Kidney (tissue), 14 donors: ENCODE data around the gene RBM42. TPM values are rescaled to one million over a fixed set of nuclear protein-coding genes. Genes with fewer than 3 reads are reported as not detected.

ENCODE experiments used
- DNase-seq, 5 donors: peaks; one replicate each; pipeline ENCODE4 v3.0.0-alpha.2; 2013 to 2020
- FAIRE-seq: peaks from 2 replicates; lab custom pipeline; 2012; peaks lifted over from hg19 to GRCh38; lab: Jason Lieb, UNC
- H3K27ac ChIP-seq, 2 donors: one replicate each; pipeline ENCODE4 v1.7.0; 2013; ENCODE audit warnings: low read depth in 2 of 2, low read length in 2 of 2, inconsistent platforms in 1 of 2
- H3K27me3 ChIP-seq: one replicate; pipeline ENCODE4 v1.7.1; 2013; ENCODE audit warnings: low read length, inconsistent platforms; ENCODE audit not compliant: control insufficient read depth, insufficient read depth
- H3K36me3 ChIP-seq, 3 donors: one replicate each; pipeline versions ENCODE4 v1.7.0 to v1.7.1; 2013; ENCODE audit warnings: low read length in 3 of 3, control low read depth in 1 of 3, inconsistent platforms in 1 of 3; ENCODE audit not compliant: insufficient read depth in 3 of 3, control insufficient read depth in 2 of 3
- H3K4me1 ChIP-seq, 3 donors: one replicate each; pipeline versions ENCODE4 v1.7.0 to v1.7.1; 2013; ENCODE audit warnings: low read length in 3 of 3, inconsistent platforms in 1 of 3, low read depth in 1 of 3; ENCODE audit not compliant: control insufficient read depth in 2 of 3, insufficient read depth in 2 of 3
- H3K4me3 ChIP-seq, 3 donors: one replicate each; pipeline versions ENCODE4 v1.7.0 to v1.8.1; 2013; ENCODE audit warnings: low read length in 3 of 3, control low read depth in 1 of 3, inconsistent platforms in 1 of 3
- H3K9ac ChIP-seq, 3 donors: one replicate each; pipeline versions ENCODE4 v1.7.0 to v1.7.1; 2013; ENCODE audit warnings: low read length in 3 of 3, control low read depth in 1 of 3, inconsistent platforms in 1 of 3
- H3K9me3 ChIP-seq, 3 donors: one replicate each; pipeline versions ENCODE4 v1.7.0 to v1.7.1; 2013; ENCODE audit warnings: low read length in 3 of 3, control low read depth in 1 of 3, inconsistent platforms in 1 of 3; ENCODE audit not compliant: control insufficient read depth in 2 of 3, insufficient read depth in 1 of 3
- intact Hi-C: fragments of 100-400 bp; cut with DNase I; formaldehyde crosslinking; loops from one replicate; pipeline ENCODE4 v1.11.1; 2022
- polyA plus RNA-seq: library from polyadenylated mRNA; stranded (reverse); fragments of 350-450 nt; fragmentation: Illumina TruSeq; extraction: RNeasy Lipid Tissue Mini Kit (QIAGEN cat#74804); gene quantifications from one replicate; pipeline ENCODE4 v1.2.3, GENCODE V29; 2014; ENCODE audit warnings: low read depth, low replicate concordance; ENCODE audit not compliant: insufficient read depth
- total RNA-seq: library from RNA; stranded (reverse); fragmentation: NEBNext Ultra II Directional; extraction: Animal tissue kit (Norgen Biotek cat#: 25700); gene quantifications from one replicate; pipeline ENCODE4 v1.2.1, GENCODE V29; 2021
- TF ChIP-seq, protein P1 (sequence below): IDR thresholded peaks from 3 replicates; pipeline ENCODE4 v1.5.1; 2012; ENCODE audit warnings: mild to moderate bottlenecking, moderate library complexity, borderline replicate concordance; ENCODE audit not compliant: insufficient read depth; ENCODE audit errors: extremely low read depth
- donor health status: control.
- donor health status: control.
- donor health status: control.
- donor health status: control.
- donor health status: control.
- donor health status: DM: yes; HTN: yes; CAD: no.
- donor health status: Normal renal cell carcinoma (clear cell type).

RBM42 gene
- total and polyA plus RNA-seq, 2 donors from 2014 or later: 77.6 to 78.1 TPM

DNA sequence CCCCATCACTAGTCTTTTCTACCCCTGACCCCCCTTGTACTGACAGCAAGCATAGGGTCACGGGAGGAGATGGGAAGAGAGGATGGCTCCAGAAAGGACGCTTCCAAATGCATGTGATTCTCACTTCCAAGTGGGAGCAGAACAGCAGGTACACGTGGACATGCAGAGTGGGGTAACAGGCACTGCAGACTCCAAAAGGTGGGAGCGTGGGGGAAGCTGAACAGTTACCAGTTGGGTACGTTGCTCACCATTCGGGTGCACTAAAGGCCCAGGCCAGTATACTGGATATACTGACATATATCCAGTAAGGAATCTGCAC, 10.4 kb downstream of the RBM42 start:
- H3K9me3 ChIP-seq: no peaks in the 10 kb centered on the region
- peaks cover 0 to 16% (median 12%) of the 10 kb centered on the region in 3 donors for H3K36me3 ChIP-seq
- no peak overlapping the region for H3K9ac ChIP-seq
- H3K27ac ChIP-seq: no peak overlapping the region
- TF ChIP-seq, protein P1, sequence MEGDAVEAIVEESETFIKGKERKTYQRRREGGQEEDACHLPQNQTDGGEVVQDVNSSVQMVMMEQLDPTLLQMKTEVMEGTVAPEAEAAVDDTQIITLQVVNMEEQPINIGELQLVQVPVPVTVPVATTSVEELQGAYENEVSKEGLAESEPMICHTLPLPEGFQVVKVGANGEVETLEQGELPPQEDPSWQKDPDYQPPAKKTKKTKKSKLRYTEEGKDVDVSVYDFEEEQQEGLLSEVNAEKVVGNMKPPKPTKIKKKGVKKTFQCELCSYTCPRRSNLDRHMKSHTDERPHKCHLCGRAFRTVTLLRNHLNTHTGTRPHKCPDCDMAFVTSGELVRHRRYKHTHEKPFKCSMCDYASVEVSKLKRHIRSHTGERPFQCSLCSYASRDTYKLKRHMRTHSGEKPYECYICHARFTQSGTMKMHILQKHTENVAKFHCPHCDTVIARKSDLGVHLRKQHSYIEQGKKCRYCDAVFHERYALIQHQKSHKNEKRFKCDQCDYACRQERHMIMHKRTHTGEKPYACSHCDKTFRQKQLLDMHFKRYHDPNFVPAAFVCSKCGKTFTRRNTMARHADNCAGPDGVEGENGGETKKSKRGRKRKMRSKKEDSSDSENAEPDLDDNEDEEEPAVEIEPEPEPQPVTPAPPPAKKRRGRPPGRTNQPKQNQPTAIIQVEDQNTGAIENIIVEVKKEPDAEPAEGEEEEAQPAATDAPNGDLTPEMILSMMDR: no peak
- FAIRE-seq (no peak), DNase-seq (peak in 1 of 5 donors; percentile 32)
- no peaks in the 10 kb centered on the region for H3K27me3 ChIP-seq
- no peak overlapping the region for H3K4me3 ChIP-seq
- intact Hi-C loops: no loop called here
- H3K4me1 ChIP-seq: peaks cover 0 to 5% (median 0%) of the 10 kb centered on the region in 3 donors

DNA sequence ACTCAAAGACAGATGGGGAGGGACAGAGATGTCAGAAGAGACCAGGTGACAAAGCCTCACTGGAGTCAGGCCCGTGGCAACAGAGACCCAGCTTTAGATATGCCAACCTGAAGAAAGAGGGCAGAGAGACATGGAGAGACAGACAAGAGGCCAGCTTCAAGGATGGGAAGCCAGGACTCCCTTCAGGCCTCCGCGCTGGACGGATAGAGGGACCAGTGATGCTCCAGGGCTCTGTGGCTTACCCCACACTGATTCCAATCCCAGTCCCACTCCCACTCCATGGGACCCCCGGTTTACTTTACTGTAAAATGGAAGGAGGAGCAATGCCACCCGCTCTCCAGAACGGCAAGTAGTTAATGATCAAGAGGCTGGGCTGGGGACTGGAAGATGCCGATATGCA, 11.0 kb downstream of the RBM42 start:
- TF ChIP-seq, protein P1: no peak
- DNase-seq: no peak
- H3K27ac ChIP-seq: no peak overlapping the region
- no peak for FAIRE-seq
- no peaks in the 10 kb centered on the region for H3K9me3 ChIP-seq
- no peak overlapping the region for H3K4me3 ChIP-seq
- intact Hi-C loops: no loop called here
- peaks cover 0 to 5% (median 0%) of the 10 kb centered on the region in 3 donors for H3K4me1 ChIP-seq
- H3K9ac ChIP-seq: no peak overlapping the region
- no peaks in the 10 kb centered on the region for H3K27me3 ChIP-seq
- peaks cover 0 to 15% (median 10%) of the 10 kb centered on the region in 3 donors for H3K36me3 ChIP-seq

DNA sequence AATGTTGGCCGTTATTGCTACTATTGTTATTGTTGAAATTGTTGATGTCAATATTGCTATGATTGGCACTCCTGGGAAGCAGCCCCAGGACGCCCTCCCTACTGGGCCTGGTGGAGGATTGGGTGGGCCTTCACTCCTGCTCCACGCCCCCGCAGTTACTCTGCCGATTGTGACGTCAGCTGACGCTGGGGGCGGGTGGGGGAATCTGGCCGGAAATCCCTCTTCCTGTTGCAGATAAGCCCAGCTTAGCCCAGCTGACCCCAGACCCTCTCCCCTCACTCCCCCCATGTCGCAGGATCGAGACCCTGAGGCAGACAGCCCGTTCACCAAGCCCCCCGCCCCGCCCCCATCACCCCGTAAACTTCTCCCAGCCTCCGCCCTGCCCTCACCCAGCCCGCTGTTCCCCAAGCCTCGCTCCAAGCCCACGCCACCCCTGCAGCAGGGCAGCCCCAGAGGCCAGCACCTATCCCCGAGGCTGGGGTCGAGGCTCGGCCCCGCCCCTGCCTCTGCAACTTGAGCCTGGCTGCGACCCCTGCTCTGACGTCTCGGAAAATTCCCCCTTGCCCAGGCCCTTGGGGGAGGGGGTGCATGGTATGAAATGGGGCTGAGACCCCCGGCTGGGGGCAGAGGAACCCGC, 12.8 kb downstream of the RBM42 start, which contains the start of gene ETV2:
Gene ETV2 (plus strand): TSS at position 231 of the 637 bp plus-strand sequence. CDS start 716 bp downstream, outside the sequence.
- no peak for FAIRE-seq
- intact Hi-C loops: no loop called here
- H3K27ac ChIP-seq: no peak within 1 kb of the TSS

More for the DNA sequence above, 12.8 kb downstream of the RBM42 start, which contains the start of gene ETV2:
- Histone ChIP-seq H3K4me1 (peaks cover 0 to 8% (median 0%) of the 10 kb centered on the region in 3 donors), H3K36me3 (peaks cover 0 to 9% (median 9%) of the 10 kb centered on the region in 3 donors), H3K9ac (no peak within 1 kb of the TSS), H3K4me3 (no peak within 1 kb of the TSS), H3K9me3 (no peaks in the 10 kb centered on the region), H3K27me3 (no peaks in the 10 kb centered on the region)
- DNase-seq: peak in 4 of 5 donors; percentile 37 to 81 (median 66)
- TF ChIP-seq, protein P1: no peak
